Osteocyte (in vitro differentiated cells): ENCODE data around the gene WNK2. TPM values are rescaled to one million over a fixed set of nuclear protein-coding genes. Genes with fewer than 3 reads are reported as not detected.
"Not testable (repeated sequence)": the region's sequence is repeated elsewhere in the genome, so short reads cannot be mapped to it uniquely, and the experiment has no call there.

ENCODE experiments used
- DNase-seq: peaks from one replicate; pipeline ENCODE4 v3.0.0; 2021; ENCODE audit warnings: mixed read lengths; ENCODE audit not compliant: unreplicated experiment; ENCODE audit errors: extremely low spot score
- H3K27ac Mint-ChIP-seq: one replicate; pipeline ENCODE4 v1.8.0; 2021; ENCODE audit warnings: mild to moderate bottlenecking, mixed read lengths; ENCODE audit not compliant: unreplicated experiment
- H3K27me3 Mint-ChIP-seq: one replicate; pipeline ENCODE4 v1.8.0; 2021; ENCODE audit warnings: mixed read lengths; ENCODE audit not compliant: unreplicated experiment
- H3K36me3 Mint-ChIP-seq: one replicate; pipeline ENCODE4 v1.8.0; 2021; ENCODE audit warnings: mixed read lengths; ENCODE audit not compliant: unreplicated experiment
- H3K4me1 Mint-ChIP-seq: one replicate; pipeline ENCODE4 v1.8.0; 2021; ENCODE audit warnings: mixed read lengths; ENCODE audit not compliant: unreplicated experiment
- H3K4me3 Mint-ChIP-seq: one replicate; pipeline ENCODE4 v1.8.0; 2021; ENCODE audit warnings: mild to moderate bottlenecking, moderate library complexity, mixed read lengths; ENCODE audit not compliant: unreplicated experiment
- H3K9me3 Mint-ChIP-seq: one replicate; pipeline ENCODE4 v1.8.0; 2021; ENCODE audit warnings: mixed read lengths; ENCODE audit not compliant: unreplicated experiment
- total RNA-seq: library from RNA; stranded (reverse); gene quantifications from 2 replicates; pipeline ENCODE4 v1.2.1, GENCODE V29; 2021
- TF ChIP-seq, protein P1 (sequence below): fragments of 200-600 bp; sonication (generic); IDR thresholded peaks from 2 replicates; pipeline ENCODE4 v1.5.0; 2021; ENCODE audit warnings: antibody characterized with exemption, mild to moderate bottlenecking, moderate library complexity

The WNK2 gene
- total RNA-seq, 1 donor from 2014 or later: not detected

DNA sequence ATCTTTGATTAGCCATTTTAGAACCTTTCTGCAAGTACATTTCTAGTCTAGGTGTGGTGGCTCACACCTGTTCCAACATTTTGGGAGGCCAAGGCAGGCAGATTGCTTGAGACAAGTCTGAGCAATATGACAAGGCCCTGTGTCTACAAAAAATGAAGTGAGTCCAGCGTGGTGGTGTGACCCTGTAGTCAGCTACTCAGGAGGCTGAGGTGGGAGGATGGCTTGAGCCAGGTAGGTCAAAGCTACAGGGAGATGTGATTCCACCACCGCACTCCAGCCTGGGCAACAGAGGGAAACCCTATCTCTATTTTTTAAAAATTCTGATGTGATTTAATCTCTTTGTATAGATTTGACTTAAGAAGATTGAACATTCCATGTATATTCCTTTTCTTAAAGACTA, 171.9 kb downstream of the WNK2 start:
- H3K4me3 Mint-ChIP-seq: no peak overlapping the region
- peaks cover 21% of the 10 kb centered on the region for H3K27me3 Mint-ChIP-seq
- H3K36me3 Mint-ChIP-seq: no peaks in the 10 kb centered on the region
- H3K27ac Mint-ChIP-seq: no peak overlapping the region
- no peaks in the 10 kb centered on the region for H3K4me1 Mint-ChIP-seq
- TF ChIP-seq, protein P1, sequence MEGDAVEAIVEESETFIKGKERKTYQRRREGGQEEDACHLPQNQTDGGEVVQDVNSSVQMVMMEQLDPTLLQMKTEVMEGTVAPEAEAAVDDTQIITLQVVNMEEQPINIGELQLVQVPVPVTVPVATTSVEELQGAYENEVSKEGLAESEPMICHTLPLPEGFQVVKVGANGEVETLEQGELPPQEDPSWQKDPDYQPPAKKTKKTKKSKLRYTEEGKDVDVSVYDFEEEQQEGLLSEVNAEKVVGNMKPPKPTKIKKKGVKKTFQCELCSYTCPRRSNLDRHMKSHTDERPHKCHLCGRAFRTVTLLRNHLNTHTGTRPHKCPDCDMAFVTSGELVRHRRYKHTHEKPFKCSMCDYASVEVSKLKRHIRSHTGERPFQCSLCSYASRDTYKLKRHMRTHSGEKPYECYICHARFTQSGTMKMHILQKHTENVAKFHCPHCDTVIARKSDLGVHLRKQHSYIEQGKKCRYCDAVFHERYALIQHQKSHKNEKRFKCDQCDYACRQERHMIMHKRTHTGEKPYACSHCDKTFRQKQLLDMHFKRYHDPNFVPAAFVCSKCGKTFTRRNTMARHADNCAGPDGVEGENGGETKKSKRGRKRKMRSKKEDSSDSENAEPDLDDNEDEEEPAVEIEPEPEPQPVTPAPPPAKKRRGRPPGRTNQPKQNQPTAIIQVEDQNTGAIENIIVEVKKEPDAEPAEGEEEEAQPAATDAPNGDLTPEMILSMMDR: no peak
- no peaks in the 10 kb centered on the region for H3K9me3 Mint-ChIP-seq
- no peak for DNase-seq

DNA sequence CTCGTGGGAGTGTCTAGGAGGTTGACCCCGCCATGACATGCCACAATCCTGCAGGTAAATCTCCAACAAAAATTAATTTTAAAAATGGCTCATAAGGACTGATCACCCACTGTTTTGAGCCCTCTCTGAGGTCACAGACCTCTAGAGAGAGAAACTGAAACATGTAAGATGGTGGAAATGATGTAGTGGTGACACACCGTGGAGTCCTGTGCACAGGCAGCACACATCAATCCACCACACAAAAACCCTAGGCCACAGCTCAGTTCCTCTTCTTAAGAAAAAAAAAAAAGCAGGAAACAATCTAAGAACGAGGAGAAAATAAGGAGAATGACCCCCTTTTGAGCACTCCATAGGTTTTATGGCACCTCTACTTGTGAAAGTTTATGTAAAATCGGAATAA, 173.7 kb downstream of the WNK2 start:
- Mint-ChIP-seq H3K36me3 (no peaks in the 10 kb centered on the region), H3K4me1 (no peaks in the 10 kb centered on the region), H3K9me3 (no peaks in the 10 kb centered on the region), H3K27me3 (peaks cover 15% of the 10 kb centered on the region), H3K4me3 (no peak overlapping the region), H3K27ac (no peak overlapping the region)
- DNase-seq: no peak
- TF ChIP-seq, protein P1: no peak

DNA sequence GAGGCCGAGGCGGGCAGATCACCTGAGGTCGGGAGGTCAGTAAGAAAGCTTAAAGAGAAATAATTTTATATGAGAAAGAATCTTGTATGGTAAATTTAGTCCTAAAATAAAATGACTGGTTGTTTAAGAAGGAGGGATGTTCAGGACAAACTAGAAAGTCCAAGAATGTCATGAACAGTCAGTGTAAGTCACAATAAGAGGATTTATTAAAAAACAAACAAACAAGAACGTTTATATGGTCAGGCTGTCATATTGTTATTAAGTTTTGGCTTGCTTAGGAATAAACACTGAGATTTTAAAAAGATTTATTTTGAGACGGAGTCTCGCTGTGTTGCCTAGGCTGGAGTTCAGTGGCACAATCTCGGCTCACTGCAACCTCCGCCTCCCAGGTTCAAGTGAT, 176.0 kb downstream of the WNK2 start:
- not testable (repeated sequence) for DNase-seq, H3K4me1 Mint-ChIP-seq, H3K4me3 Mint-ChIP-seq, H3K36me3 Mint-ChIP-seq, H3K27ac Mint-ChIP-seq, H3K9me3 Mint-ChIP-seq
- H3K27me3 Mint-ChIP-seq: peaks cover 14% of the 10 kb centered on the region

DNA sequence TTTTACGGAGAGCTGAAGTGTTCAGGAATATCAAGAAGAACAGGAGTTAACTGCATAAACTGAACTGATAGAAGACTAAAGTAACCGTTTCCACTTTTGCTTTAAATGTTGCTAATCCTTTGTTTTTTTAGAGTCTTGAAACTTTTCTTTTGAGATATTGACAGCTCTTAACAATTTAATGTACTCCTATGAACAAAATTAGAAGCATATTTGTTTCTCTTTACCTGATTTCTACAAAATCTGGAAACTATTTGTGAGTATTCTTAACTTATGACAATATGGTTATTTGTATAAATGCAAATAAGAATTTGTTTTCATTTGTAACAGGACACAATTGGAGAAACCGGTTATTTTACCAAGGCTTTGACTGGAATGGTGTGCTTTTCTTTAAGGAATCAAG, 178.1 kb downstream of the WNK2 start:
- Mint-ChIP-seq H3K27me3 (peaks cover 10% of the 10 kb centered on the region), H3K4me1 (no peaks in the 10 kb centered on the region), H3K4me3 (no peak overlapping the region), H3K36me3 (no peaks in the 10 kb centered on the region), H3K27ac (no peak overlapping the region), H3K9me3 (no peaks in the 10 kb centered on the region)
- no peak for DNase-seq
- TF ChIP-seq, protein P1: no peak

DNA sequence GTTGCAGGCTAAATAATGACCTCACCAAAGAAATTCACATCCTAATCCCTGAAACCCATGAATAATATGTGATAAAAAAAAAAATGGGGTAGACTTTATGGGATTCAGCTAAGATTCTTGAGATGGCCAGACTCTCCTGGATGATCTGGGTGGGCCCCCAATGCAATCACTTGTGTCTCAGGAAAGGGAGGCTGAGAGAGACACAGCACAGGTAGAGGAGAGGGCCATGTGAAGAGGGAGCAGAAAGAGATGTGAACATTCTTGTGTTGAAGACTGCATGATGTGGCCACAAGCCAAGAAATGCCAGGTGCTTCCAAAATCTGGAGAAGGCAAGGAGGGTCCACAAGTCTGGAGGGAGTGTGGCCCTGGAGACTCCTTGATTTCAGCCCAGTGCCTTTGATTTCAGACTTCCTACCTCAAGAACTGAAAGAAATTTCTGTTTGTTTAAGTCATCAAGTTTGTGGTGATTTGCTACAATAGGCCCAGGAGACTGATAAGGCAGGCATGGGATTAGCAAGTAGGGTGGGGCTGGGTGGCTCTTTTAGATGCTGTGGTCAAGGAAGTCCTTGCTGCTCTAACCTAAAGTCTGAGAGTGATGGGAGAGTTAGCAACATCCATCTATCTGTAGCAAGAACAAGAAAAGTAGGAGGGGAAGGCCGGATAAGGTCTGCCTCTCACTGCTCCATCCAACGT, 180.9 kb downstream of the WNK2 start:
- no peak for DNase-seq
- Mint-ChIP-seq H3K27ac (no peak overlapping the region), H3K27me3 (peaks cover 11% of the 10 kb centered on the region), H3K9me3 (no peaks in the 10 kb centered on the region), H3K4me3 (no peak overlapping the region), H3K4me1 (no peaks in the 10 kb centered on the region), H3K36me3 (no peaks in the 10 kb centered on the region)
- TF ChIP-seq, protein P1: no peak
